Colonic mucosa (tissue), 4 donors: ENCODE results near the gene GPANK1. TPM values are rescaled to one million over a fixed set of nuclear protein-coding genes. Genes with fewer than 3 reads are reported as not detected.
A peak's percentile ranks its signal among the peaks of the same experiment; 100 is the strongest.

ENCODE experiments used
- DNase-seq: peaks from one replicate; pipeline ENCODE4 v3.0.0-alpha.2; 2020
- H3K27ac ChIP-seq: fragments of 200-600 bp; one replicate; pipeline ENCODE4 v1.8.0; 2021
- H3K27me3 ChIP-seq: fragments of 200-600 bp; one replicate; pipeline ENCODE4 v1.8.0; 2021
- H3K36me3 ChIP-seq: fragments of 200-600 bp; one replicate; pipeline ENCODE4 v1.8.0; 2021
- H3K4me1 ChIP-seq: fragments of 200-600 bp; one replicate; pipeline ENCODE4 v1.8.0; 2021; ENCODE audit warnings: mild to moderate bottlenecking
- H3K4me3 ChIP-seq: fragments of 200-600 bp; one replicate; pipeline ENCODE4 v1.8.0; 2021
- H3K9ac ChIP-seq, 2 donors: one replicate each; pipeline ENCODE4 v1.7.0; 2013; ENCODE audit warnings: control low read depth in 2 of 2, low read depth in 2 of 2, low read length in 2 of 2
- H3K9me3 ChIP-seq: fragments of 200-600 bp; one replicate; pipeline ENCODE4 v1.8.0; 2021
- intact Hi-C: fragments of 100-400 bp; cut with DNase I; formaldehyde crosslinking; loops from one replicate; pipeline ENCODE4 v1.14.1; 2022
- total RNA-seq, 2 donors: library from RNA; stranded (reverse); fragmentation: NEBNext Ultra II Directional in 1 of 2; extraction: Animal tissue kit (Norgen Biotek cat#: 25700) in 1 of 2; gene quantifications; one replicate each; pipeline ENCODE4 v1.2.1, GENCODE V29; 2021
- TF ChIP-seq, protein P1 (sequence below): fragments of 200-600 bp; IDR thresholded peaks from one replicate; pipeline ENCODE4 v1.8.0; 2022; ENCODE audit warnings: antibody characterized with exemption, mild to moderate bottlenecking
- donor health status: healthy.
- donor health status: DM: no; HTN: no; CAD: no.
- donor health status: DM: no; HTN: no; CAD: no.

GPANK1 gene
- total RNA-seq, 2 donors from 2014 or later = 11.0 to 14.9 TPM

DNA sequence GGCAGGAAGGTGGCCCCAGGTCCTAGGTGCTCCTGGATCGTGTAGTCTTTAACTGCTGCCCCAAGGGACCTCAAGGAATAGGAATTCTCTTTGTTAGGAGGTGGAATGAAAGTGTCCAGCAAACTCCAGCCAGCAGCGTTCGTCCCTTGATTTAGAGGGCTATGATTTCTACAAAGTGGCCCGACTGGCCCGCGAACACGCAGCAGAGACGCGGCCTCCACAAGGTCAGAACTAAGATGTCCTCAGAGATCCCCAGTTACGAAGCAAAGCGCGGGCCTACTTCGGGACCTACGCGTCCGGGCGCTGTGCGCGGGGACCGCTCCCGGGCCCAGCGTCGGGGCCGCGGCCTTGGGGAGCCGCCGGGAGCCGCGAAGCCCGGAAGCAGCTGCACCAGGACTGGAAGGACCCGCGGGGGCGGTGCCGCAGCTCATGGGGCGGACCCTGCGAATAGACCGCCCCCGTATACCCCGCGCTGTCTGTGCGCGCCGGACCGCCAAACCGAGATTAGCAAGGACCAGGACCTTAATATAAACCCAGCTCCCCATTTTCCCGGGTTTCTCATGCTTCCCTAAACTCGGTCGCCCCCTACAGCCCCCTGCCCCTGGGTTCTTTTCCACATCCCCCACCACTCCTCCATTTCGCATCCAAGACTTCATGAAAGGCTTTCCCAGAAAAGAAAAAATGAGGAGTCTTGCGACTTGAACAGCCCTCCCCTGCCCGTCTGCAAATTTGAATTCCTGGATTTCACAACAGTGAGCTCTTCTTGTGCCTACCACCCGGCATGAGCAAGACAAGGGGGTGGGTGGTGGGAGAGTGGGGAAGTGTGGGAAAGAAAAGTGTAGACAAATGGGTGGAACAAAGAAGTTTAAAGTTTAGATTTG lies 4.2 kb downstream of the GPANK1 start, which contains the start of gene C6orf47:
Gene C6orf47, minus strand, starts transcription at position 398 of the 881 bp plus-strand sequence. CDS start 831 bp downstream, outside the sequence.
- TF ChIP-seq, protein P1, sequence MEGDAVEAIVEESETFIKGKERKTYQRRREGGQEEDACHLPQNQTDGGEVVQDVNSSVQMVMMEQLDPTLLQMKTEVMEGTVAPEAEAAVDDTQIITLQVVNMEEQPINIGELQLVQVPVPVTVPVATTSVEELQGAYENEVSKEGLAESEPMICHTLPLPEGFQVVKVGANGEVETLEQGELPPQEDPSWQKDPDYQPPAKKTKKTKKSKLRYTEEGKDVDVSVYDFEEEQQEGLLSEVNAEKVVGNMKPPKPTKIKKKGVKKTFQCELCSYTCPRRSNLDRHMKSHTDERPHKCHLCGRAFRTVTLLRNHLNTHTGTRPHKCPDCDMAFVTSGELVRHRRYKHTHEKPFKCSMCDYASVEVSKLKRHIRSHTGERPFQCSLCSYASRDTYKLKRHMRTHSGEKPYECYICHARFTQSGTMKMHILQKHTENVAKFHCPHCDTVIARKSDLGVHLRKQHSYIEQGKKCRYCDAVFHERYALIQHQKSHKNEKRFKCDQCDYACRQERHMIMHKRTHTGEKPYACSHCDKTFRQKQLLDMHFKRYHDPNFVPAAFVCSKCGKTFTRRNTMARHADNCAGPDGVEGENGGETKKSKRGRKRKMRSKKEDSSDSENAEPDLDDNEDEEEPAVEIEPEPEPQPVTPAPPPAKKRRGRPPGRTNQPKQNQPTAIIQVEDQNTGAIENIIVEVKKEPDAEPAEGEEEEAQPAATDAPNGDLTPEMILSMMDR = no peak
- intact Hi-C loops = no loop called here
- H3K36me3 ChIP-seq = no peaks in the 10 kb centered on the region
- peak within 1 kb of the TSS; percentile 76 for H3K4me3 ChIP-seq
- H3K27me3 ChIP-seq = no peaks in the 10 kb centered on the region
- H3K27ac ChIP-seq = peak within 1 kb of the TSS; percentile 89
- no peaks in the 10 kb centered on the region for H3K9me3 ChIP-seq
- H3K4me1 ChIP-seq = peaks cover 25% of the 10 kb centered on the region
- H3K9ac ChIP-seq = peak within 1 kb of the TSS; percentile 75 to 94
- peak; percentile 90 for DNase-seq

DNA sequence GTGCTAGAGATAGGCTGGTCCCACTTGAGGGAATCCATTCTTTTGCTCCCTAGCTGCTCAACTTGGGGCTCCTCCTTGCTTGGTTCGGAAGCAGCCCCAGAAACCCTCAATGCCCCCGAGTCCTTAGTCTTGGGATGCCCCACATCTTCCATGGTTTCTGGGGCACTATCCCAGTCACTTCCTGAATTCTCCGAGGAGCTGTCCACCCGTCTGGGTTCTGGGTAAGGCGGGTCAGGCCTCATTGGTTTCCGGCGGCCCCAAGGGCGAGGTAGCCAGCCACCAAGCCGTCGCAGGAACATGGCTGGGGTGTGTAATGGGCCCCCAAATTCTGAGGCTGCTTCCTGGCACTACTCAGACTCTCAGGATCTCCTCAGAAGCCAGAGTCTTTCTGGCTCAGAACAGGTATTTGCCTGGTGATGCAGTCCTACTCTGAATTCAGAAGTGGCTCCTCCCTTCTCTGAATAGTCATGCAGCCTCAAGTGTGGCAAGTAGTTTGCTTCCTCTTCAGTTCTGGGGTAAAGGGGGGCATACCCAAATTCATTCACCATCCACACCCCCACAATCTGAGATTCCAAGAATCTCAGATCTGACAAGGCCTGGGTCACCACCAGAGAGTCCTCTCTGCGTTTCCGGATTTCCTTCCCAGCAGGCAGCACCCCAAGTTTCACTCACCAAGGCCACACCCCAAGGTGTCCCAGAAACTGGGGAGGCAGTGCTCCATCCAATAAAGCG lies 5.0 kb downstream of the GPANK1 start:
- intact Hi-C loops = loop anchor here (5.0 kb wide), 1 partner anchor 38 kb away; the partner anchor contains the start of gene PRRC2A

DNA sequence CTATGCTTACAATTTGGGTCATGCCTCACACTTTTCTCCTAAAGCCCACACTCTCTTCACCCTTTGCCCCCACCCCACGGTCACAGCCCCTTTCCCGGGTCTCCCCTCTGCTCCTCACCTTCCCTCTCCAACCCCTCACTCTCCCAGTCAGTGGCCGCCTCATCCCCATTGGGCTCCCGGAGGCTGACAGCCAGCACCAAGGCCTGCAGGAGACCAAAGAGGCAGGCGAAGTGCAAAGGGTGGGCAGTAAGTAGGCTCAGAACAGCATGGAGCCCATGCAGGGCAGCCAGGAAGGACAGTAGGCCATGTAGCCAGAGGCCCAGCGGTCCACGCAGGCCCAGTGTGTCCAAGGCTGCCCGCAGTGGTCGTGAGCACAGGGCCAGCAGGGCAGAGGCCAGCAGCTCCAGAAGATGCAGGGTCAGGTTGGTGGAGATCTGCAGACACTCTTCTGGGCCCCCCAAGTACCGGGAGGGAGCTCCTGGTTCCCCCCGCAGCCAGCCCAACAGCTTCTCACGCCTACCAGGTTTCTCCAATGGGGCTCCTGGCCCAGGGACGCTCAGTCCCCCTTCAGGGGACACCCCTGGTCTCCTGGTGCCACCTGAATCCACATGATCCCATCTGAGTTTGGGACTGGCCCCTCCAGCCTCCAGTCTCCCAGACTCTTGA lies 5.7 kb downstream of the GPANK1 start:
- intact Hi-C loops = loop anchor here (5.0 kb wide), 1 partner anchor 37 kb away; the partner anchor contains the start of gene PRRC2A
- Histone ChIP-seq H3K27ac (peak overlapping the region; percentile 89), H3K27me3 (no peaks in the 10 kb centered on the region), H3K9me3 (no peaks in the 10 kb centered on the region), H3K4me3 (peak overlapping the region; percentile 76), H3K36me3 (no peaks in the 10 kb centered on the region), H3K9ac (peak overlapping the region; percentile 75 to 94), H3K4me1 (peaks cover 23% of the 10 kb centered on the region)
- DNase-seq = no peak
- TF ChIP-seq, protein P1 = no peak

More for the DNA sequence above, 5.0 kb downstream of the GPANK1 start:
- peak overlapping the region; percentile 76 for H3K4me3 ChIP-seq
- no peaks in the 10 kb centered on the region for H3K36me3 ChIP-seq
- H3K4me1 ChIP-seq = peaks cover 26% of the 10 kb centered on the region
- peak overlapping the region; percentile 89 for H3K27ac ChIP-seq
- peak overlapping the region; percentile 75 to 94 for H3K9ac ChIP-seq
- TF ChIP-seq, protein P1 = no peak
- H3K27me3 ChIP-seq = no peaks in the 10 kb centered on the region
- no peaks in the 10 kb centered on the region for H3K9me3 ChIP-seq
- DNase-seq = no peak

DNA sequence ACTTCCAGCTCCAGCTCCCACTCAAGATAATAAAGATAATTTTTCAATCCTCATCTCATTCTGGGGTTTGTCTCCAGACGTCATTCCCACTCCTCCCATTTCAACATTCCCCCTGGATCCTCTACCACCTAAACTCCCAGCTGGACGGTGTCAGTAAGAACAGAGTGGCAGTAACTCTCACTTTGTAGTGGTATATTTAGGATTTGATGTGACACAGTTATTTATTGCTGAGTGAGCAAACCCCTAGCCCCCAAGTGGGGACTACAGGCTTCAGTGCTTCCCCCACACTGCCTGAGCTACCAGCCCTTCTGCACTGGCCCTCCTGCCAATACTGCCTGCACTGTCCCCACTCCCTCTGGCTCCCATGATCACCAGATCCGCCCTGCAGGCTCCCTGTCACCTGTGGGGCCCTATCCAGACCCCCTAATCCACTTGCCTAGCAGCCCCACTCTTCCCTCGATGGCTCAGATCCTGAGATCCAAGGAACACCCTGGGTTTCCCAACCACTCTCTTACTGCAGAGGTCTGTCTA lies 6.6 kb downstream of the GPANK1 start:
- Histone ChIP-seq H3K36me3 (no peaks in the 10 kb centered on the region), H3K9me3 (no peaks in the 10 kb centered on the region), H3K4me3 (no peak overlapping the region), H3K4me1 (peaks cover 17% of the 10 kb centered on the region), H3K9ac (no peak overlapping the region), H3K27me3 (no peaks in the 10 kb centered on the region), H3K27ac (no peak overlapping the region)
- intact Hi-C loops = loop anchor here (5.0 kb wide), 1 partner anchor 36 kb away; the partner anchor contains the start of gene PRRC2A
- no peak for DNase-seq
- TF ChIP-seq, protein P1 = no peak
